ENCODE results near the gene RNF151.
A peak's percentile ranks its signal among the peaks of the same experiment; 100 is the strongest.
"Not testable (repeated sequence)": the region's sequence is repeated elsewhere in the genome, so short reads cannot be mapped to it uniquely, and the experiment has no call there.

RNF151 gene, protein sequence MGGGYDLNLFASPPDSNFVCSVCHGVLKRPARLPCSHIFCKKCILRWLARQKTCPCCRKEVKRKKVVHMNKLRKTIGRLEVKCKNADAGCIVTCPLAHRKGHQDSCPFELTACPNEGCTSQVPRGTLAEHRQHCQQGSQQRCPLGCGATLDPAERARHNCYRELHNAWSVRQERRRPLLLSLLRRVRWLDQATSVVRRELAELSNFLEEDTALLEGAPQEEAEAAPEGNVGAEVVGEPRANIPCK

GRCh38 chr16:1966460-1966859, at the start of gene RNF151:
Gene RNF151, plus strand, starts transcription at chr16:1966856. Its CDS starts 26 bp downstream, at chr16:1966882.
- no peak for FAIRE-seq

DNA sequence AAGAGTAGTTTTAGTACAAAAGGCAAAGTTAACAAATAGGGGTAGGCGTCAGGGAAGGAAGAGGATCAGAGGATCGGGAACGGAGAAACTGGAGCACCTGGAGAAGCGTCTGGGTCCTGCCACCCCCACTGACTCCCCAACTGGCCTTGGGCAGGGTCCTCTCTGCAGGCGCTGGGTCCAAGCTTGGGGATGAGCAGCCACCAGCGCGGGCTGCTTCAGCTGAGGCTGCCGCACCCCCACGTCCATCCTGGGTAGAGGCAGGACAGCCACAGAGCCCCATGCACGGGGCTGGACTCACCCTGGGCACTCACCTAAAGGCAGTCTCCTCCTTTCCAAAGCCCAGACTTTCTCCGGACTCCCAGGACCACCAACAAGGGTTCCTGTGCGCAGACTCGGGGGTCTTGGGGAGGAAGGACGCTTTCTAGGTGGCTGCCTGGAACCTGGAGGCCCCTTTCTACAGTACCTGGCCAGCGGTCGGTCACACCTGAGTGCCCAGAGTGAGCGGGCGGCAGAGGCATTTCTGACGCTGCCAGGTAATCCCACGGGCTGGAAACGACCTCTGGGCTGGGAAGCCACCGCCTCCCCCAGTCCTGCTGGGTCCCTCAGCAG, 49.5 kb upstream of the RNF151 start:
- no peak for FAIRE-seq

More at GRCh38 chr16:1966460-1966859, at the start of gene RNF151:
- DNase-seq (ENCODE audit: insufficient read length, low spot score), result no peak

GRCh38 chr16:1917665-1918350, 48.8 kb upstream of the RNF151 start:
- no peak for FAIRE-seq
- no peak for DNase-seq (ENCODE audit: insufficient read length, low spot score)

More for the DNA sequence above, 49.5 kb upstream of the RNF151 start:
- DNase-seq (ENCODE audit: insufficient read length, low spot score), result no peak

GRCh38 chr16:1918351-1919326, 48.0 kb upstream of the RNF151 start, which contains the start of gene HS3ST6:
Gene HS3ST6, minus strand, starts transcription at chr16:1918415. Its CDS starts 92 bp downstream, at chr16:1918323.
- FAIRE-seq (no peak), DNase-seq (ENCODE audit: insufficient read length, low spot score) (no peak)

GRCh38 chr16:1919327-1919998, 47.2 kb upstream of the RNF151 start:
- FAIRE-seq (no peak), DNase-seq (ENCODE audit: insufficient read length, low spot score) (no peak)

DNA sequence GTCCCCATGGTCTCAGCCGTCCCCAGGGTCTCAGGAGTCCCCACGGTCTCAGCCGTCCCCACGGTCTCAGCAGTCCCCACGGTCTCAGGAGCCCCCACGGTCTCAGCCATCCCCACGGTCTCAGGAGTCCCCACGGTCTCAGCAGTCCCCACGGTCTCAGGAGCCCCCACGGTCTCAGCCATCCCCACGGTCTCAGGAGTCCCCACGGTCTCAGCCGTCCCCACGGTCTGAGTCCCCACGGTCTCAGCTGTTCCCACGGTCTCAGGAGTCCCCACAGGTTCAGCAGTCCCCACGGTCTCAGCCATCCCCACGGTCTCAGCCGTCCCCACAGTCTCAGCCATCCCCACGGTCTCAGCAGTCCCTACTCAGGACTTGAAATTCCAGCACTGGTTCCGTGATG, 46.5 kb upstream of the RNF151 start:
- not testable (repeated sequence) for DNase-seq (ENCODE audit: insufficient read length, low spot score); FAIRE-seq

GRCh38 chr16:1920727-1921171, 45.9 kb upstream of the RNF151 start:
- no peak for FAIRE-seq
- DNase-seq (ENCODE audit: insufficient read length, low spot score), result peak; percentile 54

DNA sequence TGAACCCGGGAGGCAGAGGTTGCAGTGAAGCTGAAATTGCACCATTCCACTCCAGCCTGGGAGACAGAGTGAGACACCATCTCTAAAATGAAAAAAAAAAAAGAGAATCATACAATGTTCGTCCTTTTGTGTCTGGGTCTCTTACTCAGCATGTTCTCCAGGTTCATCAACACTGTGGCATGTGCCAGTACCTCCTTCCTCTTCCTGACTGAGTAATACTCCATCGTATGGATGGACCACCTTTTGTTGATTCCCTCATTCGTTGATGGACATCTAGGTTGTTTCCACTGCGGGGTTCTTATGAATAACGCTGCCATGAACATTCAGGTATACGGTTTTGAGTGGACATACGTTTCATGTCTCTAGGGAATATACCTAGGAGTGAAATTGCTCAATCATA, 44.3 kb upstream of the RNF151 start:
- FAIRE-seq, result no peak
- DNase-seq (ENCODE audit: insufficient read length, low spot score), result no peak

DNA sequence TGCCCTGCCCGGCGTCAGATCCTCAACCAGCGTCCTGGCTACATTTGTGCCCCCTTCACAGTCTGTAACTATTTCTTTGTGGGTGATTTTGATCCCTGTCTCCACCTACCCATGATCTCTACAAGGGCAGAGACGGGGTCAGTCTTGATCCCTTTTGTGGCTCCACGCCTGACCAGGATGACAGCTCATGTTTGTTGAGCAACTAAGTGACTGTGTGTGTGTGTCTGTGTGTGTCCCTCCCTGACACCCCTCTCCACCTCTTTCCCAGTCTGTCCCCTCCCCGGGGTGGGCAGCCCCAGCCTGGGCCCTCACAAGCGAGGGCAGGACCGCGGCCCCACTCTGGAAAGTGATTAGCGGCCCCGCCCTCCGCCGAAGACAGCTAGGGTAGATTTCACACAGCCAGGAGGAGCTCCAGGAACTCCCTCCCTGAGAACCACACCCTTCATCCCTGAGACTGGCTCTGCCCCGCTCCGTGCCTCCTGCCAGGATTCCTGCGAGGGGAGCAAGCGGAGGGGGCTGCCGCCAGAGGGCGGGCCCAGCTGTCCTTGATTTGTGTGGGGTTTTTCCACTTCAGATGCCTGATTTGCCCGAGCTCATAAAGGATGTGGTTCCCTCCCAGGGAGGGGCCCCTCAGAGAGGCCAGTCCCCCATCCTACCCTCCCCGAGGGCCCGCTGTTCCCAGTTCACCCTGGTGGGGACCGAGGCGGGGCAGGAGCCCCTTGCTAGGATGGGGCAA, 43.2 kb upstream of the RNF151 start:
- FAIRE-seq, result no peak
- peak; percentile 41 for DNase-seq (ENCODE audit: insufficient read length, low spot score)

- no peak for DNase-seq (ENCODE audit: insufficient read length, low spot score)
- FAIRE-seq, result no peak
Observed at GRCh38 chr16:1924095-1924494, 42.6 kb upstream of the RNF151 start.

DNA sequence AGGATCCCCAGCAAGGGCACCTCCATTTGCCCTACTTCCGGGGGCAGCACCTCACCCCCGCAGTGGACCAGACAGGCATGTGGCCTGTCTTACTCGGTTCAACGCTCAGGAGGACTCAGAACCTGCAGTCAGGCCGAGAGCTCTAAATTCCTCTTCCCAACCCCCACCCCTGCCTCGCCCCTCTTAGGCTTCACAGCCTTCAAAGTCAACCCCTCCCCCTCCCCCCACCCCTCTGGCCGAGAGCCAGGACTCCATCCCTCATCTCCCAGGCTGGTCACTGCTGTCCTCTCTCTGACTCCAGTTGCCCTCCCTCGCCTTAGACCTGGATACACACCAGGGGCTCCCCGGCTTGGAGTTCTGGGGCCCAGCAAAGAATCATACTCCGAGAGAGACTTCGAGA, 40.4 kb upstream of the RNF151 start:
- FAIRE-seq (no peak), DNase-seq (ENCODE audit: insufficient read length, low spot score) (no peak)

DNA sequence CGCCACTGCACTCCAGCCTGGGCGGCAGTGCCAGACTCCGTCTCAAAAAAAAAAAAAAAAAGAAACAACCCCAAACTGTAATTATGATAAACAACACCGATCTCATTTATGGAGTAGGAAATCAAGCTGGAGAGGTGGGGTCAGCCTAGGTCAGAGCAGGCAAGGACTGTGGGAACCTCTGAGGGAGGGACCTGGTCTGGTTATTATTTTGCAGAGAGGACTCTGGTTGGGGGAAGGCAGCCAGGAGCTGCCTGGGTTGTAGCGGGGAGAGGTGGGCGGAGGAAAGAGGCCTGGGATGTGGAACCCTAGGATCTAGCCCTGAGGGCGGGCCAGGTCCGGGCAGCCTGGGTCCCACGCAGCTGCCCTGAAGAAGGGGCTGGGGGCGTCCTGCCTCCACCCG, 37.6 kb upstream of the RNF151 start:
- peak; percentile 67 for DNase-seq (ENCODE audit: insufficient read length, low spot score)
- no peak for FAIRE-seq

GRCh38 chr16:1929578-1930337, 36.9 kb upstream of the RNF151 start:
- DNase-seq (ENCODE audit: insufficient read length, low spot score), result peak; percentile 97
- FAIRE-seq, result peak; percentile 95

- FAIRE-seq, result no peak
Observed at GRCh38 chr16:1930338-1930720, 36.3 kb upstream of the RNF151 start.

GRCh38 chr16:1932050-1933028, 34.3 kb upstream of the RNF151 start:
- FAIRE-seq, result no peak
- DNase-seq (ENCODE audit: insufficient read length, low spot score), result no peak

More at GRCh38 chr16:1930338-1930720, 36.3 kb upstream of the RNF151 start:
- DNase-seq (ENCODE audit: insufficient read length, low spot score), result no peak

- DNase-seq (ENCODE audit: insufficient read length, low spot score), result no peak
- FAIRE-seq, result no peak
Observed at GRCh38 chr16:1933097-1933661, 33.5 kb upstream of the RNF151 start.

DNA sequence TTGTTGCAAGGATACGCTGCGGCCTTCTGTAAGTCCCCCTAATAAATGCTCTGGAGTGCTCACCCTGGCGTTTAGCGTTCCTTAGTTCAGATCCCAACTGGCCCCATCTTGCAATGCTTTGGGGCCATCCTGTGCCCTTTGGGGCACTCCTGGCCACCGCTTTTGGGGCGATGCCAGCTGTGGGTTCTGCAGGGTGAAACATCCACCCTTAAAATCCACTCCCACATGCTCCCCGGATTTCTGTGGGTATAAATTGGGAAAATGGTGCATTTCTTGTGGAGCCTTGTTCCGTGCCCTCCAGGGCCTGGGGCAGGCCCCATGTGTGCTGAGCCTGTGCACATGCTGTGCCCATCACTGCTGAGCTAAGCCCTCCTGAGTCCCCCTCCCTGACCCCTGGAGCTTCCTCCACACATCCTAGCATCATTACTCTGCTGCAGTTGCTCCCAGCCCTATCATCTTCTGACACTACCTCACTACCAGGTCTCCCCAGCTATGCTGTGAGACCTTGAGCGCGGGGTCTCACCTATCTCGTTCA, 29.6 kb upstream of the RNF151 start:
- DNase-seq (ENCODE audit: insufficient read length, low spot score) (no peak), FAIRE-seq (no peak)

All from HTR-8/SVneo (cell line).